T-helper 2 cell treated with Interferon-gamma antibody and Interleukin-4, amounts not matched to agents 100 ng/mL and 5 ng/mL, for 36 hours (primary cell): ENCODE data around the gene PPBP. TPM values are rescaled to one million over a fixed set of nuclear protein-coding genes. Genes with fewer than 3 reads are reported as not detected.
"Not testable (repeated sequence)": the region's sequence is repeated elsewhere in the genome, so short reads cannot be mapped to it uniquely, and the experiment has no call there.

Experiments used
- intact Hi-C: fragments of 100-400 bp; cut with micrococcal nuclease; formaldehyde crosslinking; loops from one replicate; pipeline ENCODE4 v1.15.1; 2023
- total RNA-seq: library from RNA; stranded (reverse); gene quantifications from 2 replicates; pipeline ENCODE4 v1.2.3, GENCODE V29; 2022

PPBP gene
- total RNA-seq, 1 donor from 2014 or later = not detected

- intact Hi-C loops = no loop called here
Measured at GRCh38 chr4:73998040-73999011, 10.3 kb upstream of the PPBP start, which contains the start of gene CXCL5. Gene CXCL5 (minus strand): TSS chr4:73998677. CDS start chr4:73998581, 96 bp downstream.

GRCh38 chr4:73992050-73992449 lies 4.1 kb upstream of the PPBP start:
- intact Hi-C loops = no loop called here

GRCh38 chr4:73991742-73992000 lies 3.7 kb upstream of the PPBP start:
- intact Hi-C loops = no loop called here

- intact Hi-C loops = no loop called here
Measured at GRCh38 chr4:73990988-73991741, 3.2 kb upstream of the PPBP start.

DNA sequence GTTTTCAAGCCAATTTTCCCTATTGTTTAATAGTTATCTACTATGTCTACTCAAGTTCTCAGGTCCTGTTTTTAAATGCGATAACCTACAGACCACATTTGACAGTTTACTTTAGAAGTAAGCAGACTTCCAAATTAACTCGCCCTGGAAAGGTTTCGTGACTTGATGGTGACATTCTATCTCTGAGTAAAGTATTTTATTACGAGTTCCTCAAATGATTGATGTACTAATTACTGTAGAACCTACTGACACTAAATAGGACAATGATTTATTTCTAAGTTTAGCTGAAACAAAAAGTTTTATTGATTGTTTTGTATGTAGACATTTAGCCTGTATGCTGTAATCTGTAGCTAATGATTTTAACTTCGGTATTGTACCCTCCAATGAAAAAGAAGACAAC lies 1.9 kb upstream of the PPBP start:
- intact Hi-C loops = no loop called here

DNA sequence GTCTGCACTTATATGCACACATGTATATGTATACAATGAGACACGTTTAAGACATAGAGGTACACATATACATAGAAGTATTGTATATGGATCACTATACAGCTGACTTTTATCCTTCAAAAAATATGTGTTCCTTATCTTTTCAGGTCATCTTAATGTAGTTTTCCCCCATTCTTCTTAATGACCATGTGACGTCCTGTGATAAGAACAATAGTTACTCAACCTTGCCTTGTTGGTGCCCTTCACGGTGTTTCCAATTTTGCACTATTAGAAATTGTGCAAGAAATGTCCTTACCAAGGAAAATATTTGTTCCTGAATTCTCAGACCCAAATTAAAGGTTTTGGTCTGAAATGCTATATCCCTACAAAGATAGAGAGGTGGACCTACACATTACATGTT lies 1.0 kb upstream of the PPBP start:
- intact Hi-C loops = no loop called here

DNA sequence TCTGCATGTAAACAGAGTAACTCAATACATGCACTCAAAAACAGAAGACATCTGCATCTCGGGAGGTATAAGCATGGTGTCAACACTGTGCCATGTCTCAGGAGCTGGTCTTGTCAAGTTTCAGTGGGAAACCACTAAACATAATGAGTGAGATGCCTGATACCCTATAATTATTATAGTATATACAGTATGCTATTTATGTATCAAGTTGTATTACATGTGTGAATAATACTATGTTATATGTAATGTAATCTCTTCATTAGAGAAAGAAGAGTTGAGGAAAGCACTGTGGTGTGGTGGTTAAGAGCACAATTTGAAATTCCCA lies 2.5 kb downstream of the PPBP start:
- intact Hi-C loops = no loop called here

DNA sequence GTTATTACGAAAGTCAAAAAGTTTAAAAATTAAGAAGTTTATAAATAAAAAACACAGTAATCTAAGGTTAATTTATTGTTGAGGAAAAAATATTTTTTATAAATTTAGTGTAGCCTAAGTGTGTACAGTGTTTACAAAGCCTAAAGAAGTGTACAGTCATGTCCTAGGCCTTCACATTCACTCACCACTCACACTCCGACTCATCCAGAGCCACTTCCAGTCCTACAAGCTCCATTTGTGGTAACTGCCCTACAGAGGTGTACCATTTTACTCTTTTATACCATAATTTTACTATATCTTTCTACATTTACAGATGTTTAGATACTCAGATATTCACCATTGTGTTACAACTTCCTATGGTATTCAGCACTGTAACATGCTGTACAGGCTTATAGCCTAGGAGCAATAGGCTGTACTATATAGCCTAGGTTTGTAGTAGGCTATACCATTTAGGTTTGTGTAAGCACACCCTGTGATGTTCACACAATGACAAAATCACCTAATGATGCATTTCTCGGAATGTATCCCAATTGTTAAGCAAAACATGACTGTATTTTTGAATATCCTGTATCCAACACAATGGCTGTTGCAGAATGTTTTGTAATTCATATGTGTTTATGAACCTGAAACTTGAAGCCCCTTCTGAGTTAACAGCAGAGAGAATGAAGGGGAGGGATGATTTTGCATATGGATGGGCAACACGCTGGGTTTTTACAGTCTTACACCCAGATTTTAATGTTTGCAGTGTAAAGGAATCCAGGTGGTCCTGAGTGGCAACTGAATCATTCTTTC lies 3.1 kb downstream of the PPBP start:
- intact Hi-C loops = no loop called here

DNA sequence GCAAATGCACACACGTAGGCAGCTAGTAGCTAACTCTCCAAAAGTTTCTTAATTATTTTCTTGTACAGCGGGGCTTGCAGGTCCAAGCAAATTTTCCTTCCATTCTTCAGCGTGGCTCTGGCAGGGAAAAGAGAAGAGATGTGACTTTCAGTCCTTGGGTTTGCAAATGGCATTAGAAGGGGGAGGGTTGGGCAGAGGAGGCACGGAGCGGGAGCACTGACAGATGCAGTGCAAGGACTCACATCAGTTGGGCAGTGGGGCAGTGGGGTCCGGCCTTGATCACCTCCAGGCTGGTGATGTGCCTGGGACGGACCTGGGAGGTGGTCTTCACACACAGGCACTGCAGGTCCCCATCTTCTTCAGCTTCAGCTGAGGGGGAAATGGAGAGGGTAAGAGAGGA lies 6.8 kb downstream of the PPBP start:
- intact Hi-C loops = not testable (repeated sequence)

- intact Hi-C loops = no loop called here
Measured at GRCh38 chr4:73979407-73979957, 8.5 kb downstream of the PPBP start.

- intact Hi-C loops = no loop called here
Measured at GRCh38 chr4:73978886-73979285, 9.1 kb downstream of the PPBP start.

DNA sequence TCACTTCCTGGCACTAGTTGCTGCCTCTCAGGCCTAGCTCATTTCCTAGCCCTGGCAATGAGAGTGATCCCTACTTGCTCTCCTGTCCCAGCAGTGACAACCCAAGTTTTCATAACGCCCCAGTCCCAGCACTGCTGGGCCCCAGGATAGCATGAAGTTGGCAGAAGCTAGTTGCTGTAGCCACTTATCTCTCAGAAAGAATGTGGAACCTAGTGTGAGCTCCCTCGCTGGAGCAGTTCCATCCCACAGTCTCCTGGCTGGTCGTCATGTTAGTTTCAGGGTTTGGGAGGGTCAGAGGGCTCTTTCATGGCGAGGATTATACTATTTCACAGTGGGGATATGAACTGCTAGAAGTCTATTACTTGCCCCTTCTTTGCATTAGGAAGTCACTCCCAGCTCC lies 11.3 kb downstream of the PPBP start:
- intact Hi-C loops = no loop called here

- intact Hi-C loops = no loop called here
Measured at GRCh38 chr4:73976217-73976616, 11.8 kb downstream of the PPBP start.

- intact Hi-C loops = no loop called here
Measured at GRCh38 chr4:73974352-73974751, 13.6 kb downstream of the PPBP start.

- intact Hi-C loops = no loop called here
Measured at GRCh38 chr4:73970945-73971344, 17.0 kb downstream of the PPBP start.

DNA sequence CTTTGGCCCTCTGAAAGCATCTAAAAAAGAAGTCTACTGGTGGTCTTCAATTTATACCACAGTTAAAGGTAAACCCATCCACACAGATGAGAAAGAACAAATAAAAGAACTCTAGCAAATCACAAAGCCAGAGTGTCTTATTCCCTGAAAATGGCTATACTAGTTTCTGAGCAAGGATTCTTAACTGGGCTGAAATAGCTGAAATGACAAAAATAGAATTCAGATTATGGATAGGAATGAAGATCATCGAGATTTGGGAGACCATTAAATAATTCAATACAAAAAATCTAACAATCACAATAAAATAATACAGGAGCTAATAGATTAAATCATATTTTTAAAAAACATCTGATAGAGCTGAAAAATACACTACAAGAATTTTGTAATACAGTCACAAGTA lies 18.0 kb downstream of the PPBP start:
- intact Hi-C loops = no loop called here

DNA sequence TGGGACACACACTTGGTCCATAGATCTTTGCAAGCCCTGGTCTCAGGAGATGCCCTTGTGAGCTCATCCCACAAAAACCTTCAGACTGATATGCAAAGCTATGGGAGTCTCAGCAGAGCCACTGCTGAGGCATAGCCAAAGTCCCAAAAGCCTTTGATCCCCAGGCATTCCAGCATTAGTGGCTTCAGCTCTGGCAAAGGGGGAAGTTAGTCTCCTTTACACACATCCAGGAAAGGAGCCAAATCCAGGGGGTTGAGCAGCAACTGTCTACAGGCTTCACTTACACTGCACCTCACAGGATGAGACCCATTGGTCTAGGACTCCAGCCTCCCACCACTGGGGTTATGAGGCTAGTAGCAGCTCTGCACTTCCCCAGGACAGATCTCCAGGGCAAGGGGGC lies 20.1 kb downstream of the PPBP start:
- intact Hi-C loops = no loop called here

DNA sequence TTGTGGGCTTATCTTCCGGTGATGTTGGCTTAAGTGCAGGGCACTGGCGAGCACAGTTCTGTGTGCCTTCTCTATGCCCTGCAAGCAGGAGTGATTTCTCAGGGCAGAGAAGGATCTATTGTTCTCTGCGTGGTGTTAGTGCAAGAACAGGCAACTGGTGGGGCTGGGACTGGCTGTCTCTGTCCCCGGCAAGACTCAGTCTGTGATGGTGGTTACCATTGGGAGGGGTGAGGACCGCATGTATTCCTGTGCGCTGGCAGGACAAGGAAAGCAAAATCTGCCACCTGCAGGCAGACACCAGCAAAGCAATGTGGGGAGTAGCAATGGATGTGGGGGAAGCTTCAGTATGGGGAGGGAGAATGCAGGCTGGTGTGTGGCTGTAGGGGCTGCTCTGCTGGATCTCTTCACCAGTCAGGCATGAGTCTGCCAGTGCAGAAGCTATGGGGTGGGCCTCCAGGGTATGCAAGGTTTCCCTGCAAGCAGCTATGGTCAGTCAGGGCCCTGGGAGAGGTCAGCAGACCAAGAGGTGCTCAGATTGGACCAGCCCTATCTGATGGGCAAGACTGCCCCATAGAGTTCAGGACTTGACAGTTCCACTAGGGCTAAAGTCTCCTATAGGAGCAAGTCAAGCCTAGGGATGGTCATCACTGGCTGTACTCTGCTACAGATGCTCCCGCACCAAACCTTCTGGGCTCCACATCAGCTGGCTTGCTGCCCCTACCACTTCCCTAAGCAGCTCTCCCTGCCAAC lies 23.0 kb downstream of the PPBP start:
- intact Hi-C loops = no loop called here

GRCh38 chr4:73962724-73963123 lies 25.3 kb downstream of the PPBP start:
- intact Hi-C loops = no loop called here

DNA sequence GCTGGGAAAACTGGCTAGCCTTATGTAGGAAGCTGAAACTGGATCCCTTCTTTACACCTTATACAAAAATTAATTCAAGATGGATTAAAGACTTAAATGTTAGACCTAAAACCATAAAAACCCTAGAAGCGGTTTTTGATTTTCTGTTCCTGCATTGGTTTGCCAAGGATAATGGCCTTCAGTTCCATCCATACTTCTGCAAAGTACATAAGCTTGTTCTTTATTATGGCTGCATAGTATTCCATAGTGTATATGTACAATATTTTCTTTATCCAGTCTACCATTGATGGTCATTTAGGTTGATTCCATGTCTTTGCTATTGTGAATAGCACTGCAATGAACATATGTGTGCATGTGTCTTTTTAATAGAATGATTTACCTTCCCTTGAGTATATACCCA lies 28.9 kb downstream of the PPBP start:
- intact Hi-C loops = not testable (repeated sequence)

DNA sequence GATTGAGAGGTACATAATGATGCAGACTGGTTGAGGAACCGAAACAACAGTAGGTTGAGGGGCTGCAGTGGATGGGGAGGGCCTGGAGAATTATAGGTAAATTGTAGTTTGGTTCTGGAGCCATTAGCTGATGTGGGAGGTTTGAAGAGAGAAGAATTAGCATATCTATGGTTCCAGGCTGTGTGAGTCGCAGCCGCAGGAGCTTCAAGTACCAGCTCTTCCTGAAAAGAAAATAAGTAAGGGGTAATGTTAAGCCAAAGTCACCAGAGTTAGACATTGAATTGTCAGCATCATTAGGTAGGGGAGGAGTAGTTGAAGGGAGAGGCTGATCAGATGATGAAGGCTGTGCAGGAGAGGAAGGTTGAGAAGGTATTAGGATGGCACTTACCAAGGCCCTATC lies 35.6 kb downstream of the PPBP start:
- intact Hi-C loops = no loop called here
